GF-D8 (cell line): Measurements from ENCODE around the gene ZBTB7C.

ENCODE experiments used
- DNase-seq: peaks from one replicate; lab custom pipeline; 2025; lab: John Stamatoyannopoulos, UW

The ZBTB7C gene

GRCh38 chr18:48036641-48037421 lies 372.4 kb downstream of the ZBTB7C start:
- no peak for DNase-seq

GRCh38 chr18:48036226-48036625 lies 373.0 kb downstream of the ZBTB7C start:
- DNase-seq: no peak

- no peak for DNase-seq
Observed at GRCh38 chr18:48035556-48035860, 373.7 kb downstream of the ZBTB7C start.

GRCh38 chr18:48034651-48035555 lies 374.3 kb downstream of the ZBTB7C start:
- no peak for DNase-seq

- DNase-seq: no peak
Observed at GRCh38 chr18:48033790-48034650, 375.2 kb downstream of the ZBTB7C start.

- DNase-seq: no peak
Observed at GRCh38 chr18:48032876-48033789, 376.1 kb downstream of the ZBTB7C start.

GRCh38 chr18:48031641-48032040 lies 377.5 kb downstream of the ZBTB7C start:
- DNase-seq: no peak

GRCh38 chr18:48030616-48031480 lies 378.3 kb downstream of the ZBTB7C start:
- DNase-seq: no peak

- no peak for DNase-seq
Observed at GRCh38 chr18:48029296-48029986, 379.7 kb downstream of the ZBTB7C start.

GRCh38 chr18:48028696-48029095 lies 380.5 kb downstream of the ZBTB7C start:
- no peak for DNase-seq

GRCh38 chr18:48028081-48028480 lies 381.1 kb downstream of the ZBTB7C start:
- no peak for DNase-seq

- no peak for DNase-seq
Observed at GRCh38 chr18:48027401-48027963, 381.7 kb downstream of the ZBTB7C start.

GRCh38 chr18:48026216-48026615 lies 383.0 kb downstream of the ZBTB7C start:
- no peak for DNase-seq

- DNase-seq: no peak
Observed at GRCh38 chr18:48024881-48025660, 384.1 kb downstream of the ZBTB7C start.

GRCh38 chr18:48024009-48024512 lies 385.1 kb downstream of the ZBTB7C start:
- no peak for DNase-seq

- DNase-seq: peak; percentile 41
Observed at GRCh38 chr18:48023334-48024008, 385.7 kb downstream of the ZBTB7C start.

GRCh38 chr18:48022531-48023329 lies 386.5 kb downstream of the ZBTB7C start:
- peak; percentile 81 for DNase-seq
